H1 (cell line): ENCODE measurements around the gene AP2B1. TPM values are rescaled to one million over a fixed set of nuclear protein-coding genes. Genes with fewer than 3 reads are reported as not detected.

Source experiments
- CTCF ChIA-PET: fragments of 300-600 bp; sonication (Branson Sonifier 250); formaldehyde crosslinking; loops from one replicate; lab custom pipeline; 2021; ENCODE audit not compliant: partially characterized antibody; lab: Charles Lee
- POLR2A ChIA-PET: fragments of 300-600 bp; sonication (Branson Sonifier 250); formaldehyde crosslinking; loops from one replicate; lab custom pipeline; 2021; ENCODE audit warnings: inconsistent platforms; ENCODE audit not compliant: partially characterized antibody; lab: Charles Lee
- DNase-seq, 2 experiments: peaks; one replicate each; pipeline versions ENCODE4 v3.0.0 to v3.0.0-alpha.2; 2010 to 2022; ENCODE audit warnings: low spot score in 2 of 2, low read depth in 1 of 2, mixed read lengths in 1 of 2
- FAIRE-seq: peaks from 2 replicates; lab custom pipeline; 2011; peaks lifted over from hg19 to GRCh38; lab: Jason Lieb, UNC
- H2AFZ ChIP-seq: 2 replicates; pipeline ENCODE4 v1.8.1; 2012; ENCODE audit warnings: low read length, inconsistent platforms
- H2AK5ac ChIP-seq: 2 replicates; pipeline ENCODE4 v1.6.1; 2013; ENCODE audit warnings: low read depth, low read length
- H2BK120ac ChIP-seq: replicated peaks from 2 replicates; pipeline ENCODE3; 2013; ENCODE audit warnings: low read depth, low read length, inconsistent platforms
- H2BK12ac ChIP-seq: 2 replicates; pipeline ENCODE4 v1.6.1; 2013; ENCODE audit warnings: low read depth, low read length
- H2BK15ac ChIP-seq: 2 replicates; pipeline ENCODE4 v1.6.1; 2013; ENCODE audit warnings: low read length
- H2BK20ac ChIP-seq: 2 replicates; pipeline ENCODE4 v1.6.1; 2013; ENCODE audit warnings: low read length
- H2BK5ac ChIP-seq: 2 replicates; pipeline ENCODE4 v1.6.1; 2013; ENCODE audit warnings: low read depth, low read length
- H3K14ac ChIP-seq: 2 replicates; pipeline ENCODE4 v1.6.1; 2013; ENCODE audit warnings: inconsistent platforms; ENCODE audit not compliant: insufficient read length
- H3K18ac ChIP-seq: 2 replicates; pipeline ENCODE4 v1.6.1; 2013; ENCODE audit warnings: low read length; ENCODE audit errors: extremely low read depth
- H3K23ac ChIP-seq: 2 replicates; pipeline ENCODE4 v1.6.1; 2013; ENCODE audit warnings: inconsistent platforms; ENCODE audit not compliant: insufficient read length
- H3K23me2 ChIP-seq: 2 replicates; pipeline ENCODE4 v1.6.1; 2013; ENCODE audit warnings: low read depth, low read length
- H3K27ac ChIP-seq: 2 replicates; pipeline ENCODE4 v1.6.1; 2011; ENCODE audit warnings: low read depth, low read length, inconsistent platforms
- H3K27me3 ChIP-seq, 4 experiments: replicated peaks in 1 of 4; 1 replicate in 1 of 4; 2 replicates in 3 of 4; pipeline versions ENCODE4 v1.6.1 to v1.8.1; 2011 to 2013; ENCODE audit warnings: low read length in 3 of 4, mild to moderate bottlenecking in 3 of 4, inconsistent platforms in 2 of 4, mixed read lengths in 2 of 4, moderate library complexity in 1 of 4; ENCODE audit not compliant: control insufficient read depth in 3 of 4, insufficient read depth in 3 of 4; ENCODE audit errors: extremely low read depth in 1 of 4
- H3K36me3 ChIP-seq, 4 experiments: 2 replicates each; pipeline versions ENCODE4 v1.6.1 to v1.8.1; 2011 to 2013; ENCODE audit warnings: mild to moderate bottlenecking in 4 of 4, low read length in 3 of 4, moderate library complexity in 2 of 4, control low read depth in 1 of 4, inconsistent platforms in 1 of 4; ENCODE audit not compliant: insufficient read depth in 4 of 4, control insufficient read depth in 2 of 4
- H3K4ac ChIP-seq: replicated peaks from 2 replicates; pipeline ENCODE3; 2013; ENCODE audit warnings: low read length, low read depth, mixed read lengths, inconsistent platforms; ENCODE audit not compliant: insufficient read length
- H3K4me1 ChIP-seq, 4 experiments: replicated peaks in 1 of 4; 1 replicate in 1 of 4; 2 replicates in 3 of 4; pipeline versions ENCODE4 v1.6.1 to v1.8.1; 2011 to 2013; ENCODE audit warnings: low read length in 3 of 4, inconsistent platforms in 2 of 4, mixed read lengths in 1 of 4; ENCODE audit not compliant: insufficient read depth in 4 of 4, control insufficient read depth in 3 of 4
- H3K4me2 ChIP-seq, 2 experiments: 2 replicates each; pipeline versions ENCODE4 v1.6.1 to v1.8.1; 2011 to 2013; ENCODE audit warnings: low read depth in 2 of 2, low read length in 2 of 2, control low read depth in 1 of 2, inconsistent platforms in 1 of 2, mild to moderate bottlenecking in 1 of 2; ENCODE audit not compliant: insufficient read depth in 1 of 2
- H3K4me3 ChIP-seq, 4 experiments: fragments of 200-600, 300-600 bp in 1 of 4; sonication (generic), shearing (Covaris generic), sonication (Bioruptor Twin) in 1 of 4; 2 replicates each; pipeline versions ENCODE4 v1.5.1 to v1.8.1; 2011 to 2016; ENCODE audit warnings: low read length in 4 of 4, low read depth in 3 of 4, control low read depth in 2 of 4, inconsistent platforms in 2 of 4, mild to moderate bottlenecking in 2 of 4, mixed read lengths in 1 of 4, moderate library complexity in 1 of 4; ENCODE audit not compliant: insufficient read depth in 2 of 4; ENCODE audit errors: extremely low read depth in 1 of 4
- H3K56ac ChIP-seq: replicated peaks from 2 replicates; pipeline ENCODE3; 2013; ENCODE audit warnings: low read depth, mild to moderate bottlenecking, mixed read lengths, low read length, inconsistent platforms; ENCODE audit not compliant: insufficient read length
- H3K79me1 ChIP-seq: 2 replicates; pipeline ENCODE4 v1.6.1; 2013; ENCODE audit warnings: low read depth, low read length, control low read depth
- H3K79me2 ChIP-seq, 2 experiments: 2 replicates each; pipeline versions ENCODE4 v1.6.1 to v1.8.1; 2012 to 2013; ENCODE audit warnings: low read length in 2 of 2, mild to moderate bottlenecking in 2 of 2, inconsistent platforms in 1 of 2; ENCODE audit not compliant: insufficient read depth in 2 of 2, control insufficient read depth in 1 of 2
- H3K9ac ChIP-seq, 4 experiments: replicated peaks in 1 of 4; 1 replicate in 1 of 4; 2 replicates in 3 of 4; pipeline versions ENCODE4 v1.6.1 to v1.8.1; 2011 to 2013; ENCODE audit warnings: low read depth in 3 of 4, low read length in 3 of 4, control low read depth in 2 of 4, mild to moderate bottlenecking in 2 of 4, moderate library complexity in 2 of 4, inconsistent platforms in 1 of 4; ENCODE audit errors: extremely low read depth in 1 of 4
- H3K9me3 ChIP-seq, 2 experiments: 2 replicates each; pipeline versions ENCODE4 v1.6.1 to v1.8.1; 2012 to 2013; ENCODE audit warnings: mild to moderate bottlenecking in 2 of 2, moderate library complexity in 2 of 2, control low read depth in 1 of 2, inconsistent platforms in 1 of 2, low read depth in 1 of 2, low read length in 1 of 2, mixed read lengths in 1 of 2; ENCODE audit not compliant: insufficient read depth in 2 of 2
- H4K20me1 ChIP-seq, 2 experiments: replicated peaks in 1 of 2; 2 replicates each; pipeline versions ENCODE3 to v1.8.1; 2011 to 2013; ENCODE audit warnings: inconsistent platforms in 2 of 2, low read length in 2 of 2, mild to moderate bottlenecking in 1 of 2; ENCODE audit not compliant: insufficient read depth in 2 of 2, control insufficient read depth in 1 of 2
- H4K5ac ChIP-seq: 2 replicates; pipeline ENCODE4 v1.6.1; 2013; ENCODE audit warnings: low read length, low read depth, mixed read lengths, inconsistent platforms; ENCODE audit not compliant: insufficient read length
- H4K8ac ChIP-seq: 2 replicates; pipeline ENCODE4 v1.8.0; 2013; ENCODE audit warnings: mild to moderate bottlenecking, moderate library complexity, low read length, inconsistent platforms; ENCODE audit not compliant: insufficient read depth; ENCODE audit errors: extremely low read depth
- H4K91ac ChIP-seq: replicated peaks from 2 replicates; pipeline ENCODE3; 2013; ENCODE audit warnings: low read length, mixed read lengths, inconsistent platforms; ENCODE audit not compliant: insufficient read length
- CHD1 ChIP-seq: IDR thresholded peaks from 2 replicates; pipeline ENCODE4 v1.6.1; 2012; ENCODE audit warnings: low read depth, low read length, improper control_type of control experiment
- KDM5A ChIP-seq: fragments of 200-600 bp; IDR thresholded peaks from 2 replicates; pipeline ENCODE4 v1.7.1; 2012; ENCODE audit warnings: mild to moderate bottlenecking, low read length, inconsistent platforms, mixed read lengths
- POLR2AphosphoS5 ChIP-seq: IDR thresholded peaks from 2 replicates; pipeline ENCODE4 v1.6.1; 2011; ENCODE audit warnings: low read depth, low read length
- RBBP5 ChIP-seq: IDR thresholded peaks from 2 replicates; pipeline ENCODE4 v1.7.1; 2012; ENCODE audit warnings: low read depth, mild to moderate bottlenecking, inconsistent platforms, low read length, moderate library complexity, borderline replicate concordance
- SUZ12 ChIP-seq: fragments of 200-600 bp; sonication (generic); IDR thresholded peaks from 2 replicates; pipeline ENCODE4 v1.6.1; 2012; ENCODE audit warnings: mild to moderate bottlenecking, inconsistent platforms, low read length, moderate library complexity, mixed read lengths
- USF2 ChIP-seq: IDR thresholded peaks from 2 replicates; pipeline ENCODE4 v1.6.1; 2011; ENCODE audit warnings: low read length, improper control_type of control experiment
- YY1 ChIP-seq: IDR thresholded peaks from 2 replicates; pipeline ENCODE4 v1.6.1; 2011; ENCODE audit warnings: low read depth, mild to moderate bottlenecking, low read length
- WGBS, 2 experiments: shearing (Covaris generic) in 1 of 2; methylation state at CpG; one replicate each; pipeline versions ENCODE4 v1.1.6 to v1.1.7; 2013 to 2015; ENCODE audit warnings: low lambda C conversion rate in 2 of 2, mixed read lengths in 2 of 2, inconsistent platforms in 1 of 2, low coverage in 1 of 2, missing lambda C conversion rate in 1 of 2; ENCODE audit not compliant: insufficient replicate concordance in 2 of 2, insufficient coverage in 1 of 2, insufficient read length in 1 of 2; ENCODE audit errors: extremely low coverage in 1 of 2, missing lambda C conversion rate in 1 of 2; 5-methylcytosine and 5-hydroxymethylcytosine counted together
- polyA plus RNA-seq, 7 experiments: library from polyadenylated mRNA; depleted of rRNA in 3 of 7; stranded (reverse) in 5 of 7; unstranded in 2 of 7; fragments of >200 nt in 5 of 7; fragments of 200-250 nt in 2 of 7; gene quantifications; 1 replicate in 5 of 7; 2 replicates in 1 of 7; 4 replicates in 1 of 7; pipeline versions ENCODE4 v1.2.1 to v1.2.3, GENCODE V29; 2011 to 2013; ENCODE audit warnings: missing spikeins in 2 of 7, mixed read lengths in 2 of 7
- total RNA-seq: library from RNA; stranded (reverse); fragmentation: NEBNext Ultra II Directional; extraction: Animal tissue kit (Norgen Biotek cat#: 25700); gene quantifications from 2 replicates; pipeline ENCODE4 v1.2.1, GENCODE V29; 2021

AP2B1 gene
- total and polyA plus RNA-seq, 2 of the 8 experiments (the other 6 are each of a cell fraction or from before 2014, with no cell fraction given), result 95.5 to 199 TPM

- Histone ChIP-seq H3K56ac (no peak within 1 kb of the TSS), H2AK5ac (no peak within 1 kb of the TSS), H3K23ac (no peak within 1 kb of the TSS), H2BK120ac (no peak within 1 kb of the TSS), H3K27me3 (no peaks in the 10 kb centered on the region), H3K23me2 (no peaks in the 10 kb centered on the region), H2BK12ac (no peak within 1 kb of the TSS), H2BK15ac (no peak within 1 kb of the TSS), H3K4ac (no peak within 1 kb of the TSS), H3K4me1 (no peaks in the 10 kb centered on the region), H3K79me2 (no peaks in the 10 kb centered on the region), H4K8ac (no peak within 1 kb of the TSS), H3K36me3 (no peaks in the 10 kb centered on the region), H3K4me3 (no peak within 1 kb of the TSS), H4K91ac (no peak within 1 kb of the TSS), H3K27ac (no peak within 1 kb of the TSS), H2BK5ac (no peak within 1 kb of the TSS), H3K79me1 (no peaks in the 10 kb centered on the region), H3K18ac (no peak within 1 kb of the TSS), H3K4me2 (no peak within 1 kb of the TSS), H3K14ac (no peak within 1 kb of the TSS), H2AFZ (no peak within 1 kb of the TSS), H3K9ac (no peak within 1 kb of the TSS), H4K5ac (no peak within 1 kb of the TSS), H4K20me1 (no peaks in the 10 kb centered on the region), H2BK20ac (no peak within 1 kb of the TSS), H3K9me3 (no peaks in the 10 kb centered on the region)
- no peak for DNase-seq
- ChIA-PET POLR2A (interaction anchor here (1.2 kb wide), 1 partner anchor 41 kb away, joined by 3 read pairs; no protein-coding TSS in a partner anchor), CTCF (interaction anchor here (1.0 to 5.1 kb wide), 8 partner anchors 11 to 226 kb away, joined by 3 to 54 read pairs (median 4); no protein-coding TSS in a partner anchor)
- FAIRE-seq, result no peak
- TF ChIP-seq SUZ12 (no peak), YY1 (no peak), KDM5A (no peak), USF2 (no peak), RBBP5 (no peak), CHD1 (no peak), POLR2AphosphoS5 (no peak)
- 80% methylated on average over 2 of the region's 2 CpGs; no CpG with 5 or more reads in 1 of the 2 experiments for WGBS, 2 experiments
Measured at GRCh38 chr17:35537601-35538141, 49.5 kb upstream of the AP2B1 start, which contains the start of gene SLFN12L. TSS of gene SLFN12L (minus strand) at chr17:35537678. CDS start at chr17:35522364, 15,314 bp downstream.
